CD4-positive, alpha-beta T cell treated with Interleukin-15 for 1 hour (primary cell): ENCODE results near the gene FAM170B.

Experiments used
- DNase-seq: peaks from one replicate; pipeline ENCODE4 v3.0.0-alpha.2; 2020

Gene FAM170B

DNA sequence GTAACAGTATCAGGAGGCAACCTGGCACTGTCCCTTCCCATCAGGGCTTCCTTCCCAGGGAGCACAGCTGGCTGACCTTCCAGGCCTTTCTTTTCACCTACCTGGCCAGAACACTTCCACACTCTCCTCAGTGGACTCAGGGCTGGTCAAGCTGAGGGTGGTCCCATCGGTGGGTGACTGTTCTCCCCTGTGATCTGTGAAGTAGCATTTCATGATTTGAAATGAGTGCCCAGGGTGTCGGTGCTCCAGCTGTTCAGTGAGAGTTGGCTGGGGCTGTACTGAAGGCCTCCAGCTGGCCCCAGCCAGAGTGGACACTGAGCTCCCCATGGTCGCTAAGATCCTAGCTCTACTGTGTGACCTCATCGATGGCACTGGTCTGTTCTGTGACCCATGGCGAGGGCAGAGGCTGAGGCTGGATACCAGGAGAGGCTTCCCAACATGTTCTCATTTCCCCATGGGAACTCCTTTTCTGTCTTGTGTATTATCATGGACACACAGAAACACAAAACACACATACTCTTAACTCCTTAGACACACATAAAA is at the start of gene FAM170B:
Gene FAM170B (minus strand): TSS at position 316 of the 543 bp plus-strand sequence. CDS start 103 bp downstream, at position 213.
- DNase-seq, result no peak

DNA sequence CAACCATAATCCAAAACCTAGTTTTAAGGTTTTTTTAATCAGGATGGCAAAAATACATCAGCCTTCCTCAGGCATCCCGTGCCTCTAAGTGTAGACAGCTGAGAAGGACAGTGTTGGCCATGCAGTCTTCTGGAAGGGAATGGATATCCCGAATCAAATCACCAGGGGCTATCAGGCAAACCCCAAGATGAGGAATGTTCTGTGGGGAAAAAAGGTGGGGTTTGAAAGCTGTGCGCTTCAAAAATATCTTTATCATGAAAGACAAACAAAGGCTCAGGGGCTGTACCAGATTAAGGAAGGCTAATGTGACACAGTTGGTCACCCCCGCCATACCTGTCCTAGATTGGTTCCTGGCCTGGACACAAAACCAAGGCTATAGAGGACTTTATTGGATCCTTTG is 49.0 kb upstream of the FAM170B start:
- DNase-seq, result no peak

DNA sequence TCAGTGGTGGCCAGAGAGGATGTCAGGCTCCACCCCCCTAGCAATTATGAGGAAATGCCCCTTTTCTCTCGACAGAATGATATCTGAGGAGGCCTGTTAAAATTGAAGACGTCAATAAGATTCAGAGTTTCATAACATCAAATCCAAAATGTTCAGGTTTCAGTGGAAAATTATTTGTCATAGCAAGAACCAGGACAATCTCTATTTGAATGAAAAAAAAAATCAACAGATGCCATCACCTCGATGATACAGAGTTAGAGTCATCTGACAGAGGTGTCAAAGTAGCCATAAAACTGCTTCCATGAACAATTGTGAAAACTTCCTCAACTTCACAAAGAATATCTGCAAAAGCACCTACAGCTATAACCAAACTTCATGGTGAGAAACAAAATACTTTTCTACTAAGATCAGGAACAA is 46.6 kb upstream of the FAM170B start:
- DNase-seq, result no peak

DNA sequence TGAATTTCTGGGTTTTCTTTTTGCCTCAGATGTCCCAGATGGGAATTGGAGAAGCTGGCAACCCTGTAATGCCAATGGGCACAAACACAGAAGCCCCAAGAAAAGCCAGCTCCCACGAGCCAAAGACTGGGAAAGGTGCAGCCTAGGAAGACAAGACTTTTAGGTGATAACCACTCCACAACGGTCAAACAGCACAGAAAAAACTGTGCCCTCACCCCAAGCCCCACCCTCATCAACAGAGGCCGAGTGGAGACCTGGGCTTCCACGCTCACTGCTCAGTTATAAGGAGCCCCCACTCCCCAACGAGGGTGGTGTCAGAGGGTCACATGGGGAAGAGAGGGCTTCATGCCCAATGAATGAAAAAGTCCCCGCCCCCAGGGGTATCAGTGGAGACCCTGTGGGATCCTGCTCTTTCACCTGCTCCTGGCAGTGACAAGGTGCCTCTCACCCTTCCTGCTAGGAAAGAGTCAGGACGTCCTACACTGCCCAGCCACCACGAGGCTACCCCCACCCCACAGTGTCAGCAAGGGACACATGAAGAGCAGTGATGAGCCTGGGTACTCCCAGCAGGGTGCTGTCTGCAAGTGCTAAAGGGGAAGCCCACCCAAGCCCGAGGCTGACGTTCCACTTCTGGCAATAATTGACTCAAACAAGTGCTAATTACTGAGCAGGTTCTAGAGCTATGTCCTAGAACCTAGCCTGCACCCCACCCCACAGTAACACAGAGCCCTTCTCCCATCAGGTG is 46.0 kb upstream of the FAM170B start:
- DNase-seq, result no peak

DNA sequence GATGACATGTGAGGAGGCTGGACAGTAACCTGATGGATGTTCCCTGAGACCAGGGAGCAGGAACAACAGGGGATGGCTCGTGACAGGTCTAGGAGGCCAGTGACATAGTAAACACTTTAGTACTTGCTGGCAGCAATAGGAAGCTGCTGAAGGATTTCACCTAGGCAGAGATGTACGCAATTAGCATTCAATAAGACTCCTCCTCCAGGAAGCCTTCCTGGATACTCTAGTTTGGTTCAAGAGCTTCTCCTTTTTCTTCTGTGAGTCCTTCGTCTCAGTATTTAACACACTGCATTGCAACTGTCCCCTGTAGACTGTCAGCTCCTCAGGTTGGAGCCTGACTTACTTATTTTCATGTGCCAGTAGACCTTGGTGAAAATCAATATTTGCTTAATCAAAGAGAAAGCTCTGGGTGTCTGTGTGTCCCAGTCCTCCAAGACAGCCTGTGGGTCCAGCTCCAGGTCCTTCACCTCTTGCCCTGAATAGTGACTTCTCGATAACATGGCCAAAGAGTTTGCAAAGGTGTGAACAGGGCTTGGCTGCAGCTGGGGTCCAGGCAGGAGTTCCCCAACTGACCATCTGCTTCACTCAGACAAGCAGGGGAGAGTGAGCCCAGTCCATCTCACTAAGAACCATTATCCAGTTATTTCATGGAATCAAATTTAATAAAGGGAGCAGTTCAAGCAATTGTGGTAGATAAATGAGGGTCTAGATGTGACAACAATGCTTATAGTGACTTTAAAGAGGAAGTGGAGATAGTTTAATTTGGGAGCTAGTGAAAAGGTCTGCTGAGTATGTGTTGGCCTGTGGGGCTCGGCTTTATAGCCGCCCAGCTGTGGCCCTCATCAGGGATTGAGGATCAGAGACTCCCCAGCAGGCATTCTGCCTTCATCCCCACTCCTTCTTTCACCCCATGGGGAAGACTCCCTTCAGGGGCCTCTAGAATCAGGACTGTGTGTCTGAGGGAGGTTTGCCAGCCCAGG is 45.0 kb upstream of the FAM170B start:
- DNase-seq, result no peak

DNA sequence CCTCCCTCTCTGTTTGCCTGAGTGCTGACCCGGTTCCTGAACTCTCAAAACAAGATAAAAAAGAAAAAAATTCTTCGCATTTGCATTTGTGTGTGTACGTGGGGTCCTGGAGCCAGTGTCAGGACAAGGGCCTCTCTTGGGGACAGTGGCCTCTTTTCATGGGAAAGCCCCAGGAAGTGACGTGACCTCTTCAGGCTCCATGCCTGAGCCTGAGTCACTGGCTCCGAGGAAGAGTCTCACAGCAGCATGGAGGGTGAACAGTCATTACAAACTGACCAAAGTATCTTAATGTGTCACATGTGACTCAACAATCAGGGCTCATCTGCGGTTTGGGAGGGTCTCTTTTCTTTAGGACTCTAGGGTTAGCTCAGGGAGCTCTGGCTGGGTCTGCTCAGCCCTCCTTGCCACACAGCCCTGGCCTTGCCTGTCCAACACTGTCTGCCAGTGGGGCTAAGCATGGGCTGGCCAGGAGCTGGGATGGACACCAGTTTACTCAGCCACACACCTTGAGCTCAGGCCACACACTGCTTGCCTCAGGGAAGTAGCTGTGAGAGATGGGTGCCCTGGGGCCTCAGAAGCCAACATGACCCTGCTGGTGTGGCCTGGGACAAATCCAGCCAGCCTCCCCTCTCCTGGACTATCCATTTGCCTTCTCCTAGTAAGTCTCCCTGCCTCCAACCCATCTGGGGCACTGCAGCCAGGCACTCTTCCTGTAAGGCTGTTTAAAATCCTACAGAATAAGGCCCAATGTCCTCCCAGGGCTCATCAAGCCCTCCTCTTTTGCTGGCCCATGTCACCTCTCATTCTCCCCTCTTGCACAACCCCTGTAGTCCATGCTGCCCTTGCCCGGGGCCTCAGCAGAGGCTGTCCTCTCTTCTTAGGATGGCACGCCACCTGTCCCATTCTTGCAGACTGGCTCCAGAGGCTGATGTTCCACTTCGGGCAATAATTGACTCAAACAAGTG is 43.9 kb upstream of the FAM170B start:
- peak; percentile 87 for DNase-seq

DNA sequence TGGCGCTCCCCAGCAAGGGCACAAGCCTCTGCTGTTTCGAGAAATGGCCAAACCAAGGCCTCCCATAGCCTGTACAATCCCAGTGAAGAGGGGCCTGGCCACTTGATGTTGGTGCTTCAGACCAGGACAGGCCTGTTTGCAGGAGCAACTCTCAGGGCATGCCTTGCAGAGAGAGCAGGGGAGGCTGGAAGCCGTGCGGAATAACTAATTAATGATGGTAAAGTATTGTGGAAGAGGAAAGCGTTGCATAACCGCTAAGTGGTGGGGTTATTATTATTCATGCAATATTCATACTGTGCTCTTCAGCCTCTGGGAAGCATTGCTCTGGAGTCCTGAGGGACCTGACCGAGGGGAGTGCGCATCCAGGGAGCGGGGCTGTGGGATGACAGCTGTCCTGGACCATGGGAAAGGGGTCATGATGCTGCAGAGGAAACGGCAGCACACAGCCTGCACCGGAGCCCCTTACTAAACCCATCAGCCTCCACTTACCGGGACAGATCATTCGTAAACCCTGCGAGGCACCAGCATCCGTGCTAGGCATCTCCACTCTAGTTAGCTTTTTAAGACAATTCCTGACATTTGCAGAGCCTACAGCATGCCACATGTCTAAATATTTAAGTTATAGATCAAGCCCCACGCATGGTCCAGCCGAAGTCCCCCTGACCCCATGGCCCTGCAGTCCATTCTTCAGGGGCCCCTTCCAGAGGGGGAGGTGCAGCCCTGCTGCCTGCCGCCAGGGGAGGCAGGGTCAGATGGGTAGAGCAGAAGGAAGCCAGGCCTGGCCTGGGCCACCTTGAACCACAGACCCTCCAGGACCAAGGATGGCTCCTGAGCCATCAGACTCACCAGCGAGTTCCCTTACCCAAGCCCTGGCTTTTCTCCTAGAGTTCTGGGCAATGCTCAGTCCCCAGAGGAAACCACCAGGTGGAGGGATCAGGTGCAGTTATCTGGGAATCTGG is 42.8 kb upstream of the FAM170B start:
- DNase-seq, result no peak

DNA sequence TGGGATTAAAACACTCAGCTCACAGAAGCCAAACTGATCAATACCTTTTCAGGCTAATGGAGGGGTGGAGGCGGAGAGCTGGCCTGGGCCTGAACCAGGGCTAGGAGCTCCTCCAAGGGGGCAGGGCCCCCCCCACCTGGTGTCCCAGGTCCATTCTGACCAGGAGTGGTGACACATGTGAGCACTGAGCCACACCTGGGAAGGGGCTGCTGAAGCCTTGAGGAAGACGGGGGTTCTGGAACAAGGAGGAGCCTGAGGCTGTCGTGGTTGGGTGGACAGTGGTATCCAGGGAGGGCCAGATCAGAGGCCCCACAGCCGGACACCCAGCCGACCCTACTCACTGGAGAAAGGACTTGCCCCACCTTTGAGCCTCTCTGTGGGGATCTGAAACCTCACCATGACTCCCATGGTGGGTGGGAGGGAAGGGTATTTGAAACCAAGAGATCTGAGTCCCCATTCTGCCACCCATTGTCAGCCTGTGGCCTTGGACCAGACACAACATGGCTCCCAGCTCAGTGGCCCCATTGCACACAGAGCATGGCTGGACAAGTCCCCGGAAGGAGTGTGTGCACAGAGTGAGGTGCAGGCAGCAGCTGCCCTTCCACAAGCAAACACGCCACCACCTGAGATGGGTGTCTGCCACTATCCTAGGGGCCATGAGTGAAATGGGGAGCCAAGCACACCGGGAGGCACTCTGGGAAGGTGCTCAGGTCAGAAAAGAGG is 41.9 kb upstream of the FAM170B start:
- no peak for DNase-seq

DNA sequence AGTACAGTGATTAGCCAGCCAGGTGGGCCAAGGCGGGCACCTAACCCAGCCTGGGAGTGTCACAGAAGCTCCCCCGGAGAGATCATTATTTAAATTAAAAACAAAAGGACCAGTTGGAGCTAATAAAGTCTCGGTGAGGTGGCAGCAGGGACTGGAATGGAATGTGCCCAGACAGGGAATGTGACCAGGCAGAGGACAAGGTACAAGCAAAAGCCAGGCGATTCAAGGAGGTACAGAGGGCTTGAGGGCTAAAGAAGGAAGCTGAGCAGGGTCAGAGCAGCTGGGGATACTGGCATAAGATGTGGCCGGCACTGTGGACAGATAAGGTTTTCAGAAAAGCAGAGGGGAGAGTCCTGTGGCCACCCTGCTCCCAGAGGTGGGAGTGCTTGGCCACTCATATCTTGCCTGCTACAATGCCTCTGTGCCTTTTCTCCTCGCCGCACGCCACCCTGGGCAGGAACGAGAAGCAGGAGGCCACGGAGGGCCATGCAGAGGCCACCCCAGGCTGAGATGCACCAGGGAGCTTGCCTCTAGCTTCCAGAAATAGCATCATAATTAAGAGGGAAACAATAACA is 41.2 kb upstream of the FAM170B start:
- DNase-seq, result no peak

DNA sequence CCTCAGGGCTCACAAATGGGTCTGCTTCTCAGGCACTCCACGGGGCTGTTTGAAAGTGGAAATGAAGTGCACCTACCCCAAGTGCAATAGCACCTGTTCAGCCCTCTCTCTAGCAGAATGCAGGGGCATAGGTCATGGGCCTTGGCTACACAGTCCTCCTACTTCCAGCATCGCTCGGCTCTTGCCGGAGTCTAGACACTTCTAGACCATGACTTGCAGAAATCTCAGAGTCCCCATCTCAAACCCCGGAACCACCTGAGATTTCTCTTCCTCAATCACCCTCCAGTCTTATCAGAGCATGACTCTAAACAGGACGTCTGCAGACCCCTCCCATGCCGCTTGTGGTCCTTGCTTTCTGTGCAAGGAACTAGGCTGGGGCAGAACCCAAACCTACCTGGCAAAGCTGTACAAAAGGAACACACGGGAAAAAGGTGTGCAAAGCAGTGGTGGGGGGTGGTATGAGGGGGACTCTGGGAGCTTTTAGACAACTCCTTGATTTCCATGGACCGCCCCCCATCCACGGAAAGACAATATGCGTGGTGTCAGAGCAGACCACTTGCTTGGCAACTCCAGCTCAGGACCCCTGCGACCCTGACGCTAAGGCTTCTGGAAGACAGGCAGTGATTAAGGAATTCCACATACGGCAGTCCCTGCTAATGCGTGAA is 40.6 kb upstream of the FAM170B start:
- no peak for DNase-seq

DNA sequence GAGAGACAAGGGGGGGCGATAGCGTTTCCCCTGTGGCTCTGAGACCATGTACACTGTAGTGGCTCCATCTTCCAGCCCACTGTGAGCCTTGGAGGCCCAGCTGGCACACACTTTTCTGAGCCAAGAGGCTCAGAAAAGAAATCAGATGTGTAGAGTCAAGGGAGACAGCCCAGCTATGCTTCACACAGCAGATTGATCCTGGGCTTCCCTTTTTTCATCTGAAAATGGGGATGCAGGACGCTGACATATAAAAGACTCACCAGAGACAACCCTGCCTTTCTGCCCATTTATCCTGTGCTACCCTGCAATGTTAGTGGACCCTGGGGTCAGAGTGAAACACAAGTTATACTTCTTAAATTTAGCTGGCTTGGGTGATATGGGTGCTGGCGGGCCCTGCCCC is 40.0 kb upstream of the FAM170B start:
- DNase-seq, result no peak

DNA sequence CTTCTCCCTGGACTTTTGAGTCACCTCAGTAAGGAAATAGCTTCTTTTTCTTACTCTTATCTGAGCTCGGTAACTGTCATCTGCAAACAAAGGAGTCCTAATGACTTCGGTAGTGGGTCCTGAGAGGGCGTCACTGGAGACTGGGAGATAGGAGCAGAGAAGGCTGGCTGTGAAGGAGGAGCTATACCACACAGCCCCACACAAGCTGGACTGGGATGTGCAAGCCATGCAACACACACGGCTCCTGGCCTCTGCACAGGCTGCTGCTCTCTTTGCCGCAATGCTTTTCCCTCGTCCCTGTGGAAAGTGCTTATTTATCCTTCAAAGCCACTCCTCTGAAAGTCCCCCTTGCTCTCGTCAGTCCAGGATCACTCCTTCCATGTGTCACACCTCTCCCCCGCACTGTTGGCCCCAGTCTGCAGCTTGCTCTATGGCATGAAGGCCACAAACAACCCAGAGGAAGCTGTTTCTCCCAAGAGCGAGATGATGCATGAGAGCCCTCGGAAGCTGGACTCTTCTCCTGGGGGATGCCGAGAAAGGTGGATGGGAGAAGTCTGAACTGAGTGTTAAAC is 39.5 kb upstream of the FAM170B start:
- no peak for DNase-seq

DNA sequence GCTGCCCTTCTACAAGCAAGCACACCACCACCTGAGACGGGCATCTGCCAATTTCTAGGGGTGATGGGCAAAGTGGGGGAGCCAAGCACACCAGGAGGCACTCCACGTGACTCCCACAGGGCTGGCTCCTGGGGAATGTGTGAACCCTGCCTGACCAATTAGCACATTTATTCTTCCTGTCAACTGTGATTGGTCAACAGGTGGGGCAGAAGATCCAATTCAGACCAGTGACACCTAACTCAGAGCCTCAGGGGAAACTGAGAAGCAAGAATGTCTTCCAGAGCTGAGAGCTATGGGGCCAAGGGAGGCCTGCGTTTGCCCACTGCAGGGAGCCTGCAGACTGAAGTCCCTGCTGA is 38.9 kb upstream of the FAM170B start:
- no peak for DNase-seq

DNA sequence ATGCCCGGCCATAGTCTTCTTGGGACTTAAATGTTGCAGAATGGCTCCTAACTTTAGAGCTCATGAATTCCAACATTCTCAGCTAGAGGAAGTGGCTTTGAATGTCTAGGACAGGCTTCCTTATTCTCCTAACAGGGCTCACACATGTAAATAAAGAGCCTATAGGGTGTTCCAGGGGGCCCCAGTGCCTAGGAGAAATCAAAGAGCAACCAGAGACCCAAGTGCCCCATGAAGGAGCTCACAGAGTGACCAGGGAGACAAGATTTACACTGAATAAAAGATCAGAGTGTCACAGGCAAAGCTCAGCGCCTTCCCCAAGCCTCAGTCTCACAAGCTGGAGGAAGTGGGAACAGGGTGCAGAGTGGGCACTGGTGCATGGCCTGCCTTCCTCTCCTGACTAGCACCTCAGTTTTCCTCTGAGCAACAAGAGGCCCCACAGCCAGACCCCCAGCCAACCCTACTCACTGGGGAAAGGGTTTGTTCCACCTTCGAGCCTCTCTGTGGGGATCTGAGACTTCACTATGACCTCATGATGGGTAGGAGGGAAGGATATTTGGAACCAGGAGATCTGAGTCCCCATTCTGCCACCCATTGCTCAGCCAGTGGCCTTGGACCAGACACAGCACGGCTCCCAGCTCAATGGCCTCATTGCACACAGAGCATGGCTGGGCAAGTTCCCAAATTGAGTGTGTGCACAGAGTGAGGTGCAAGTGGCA is 38.4 kb upstream of the FAM170B start:
- DNase-seq, result no peak

DNA sequence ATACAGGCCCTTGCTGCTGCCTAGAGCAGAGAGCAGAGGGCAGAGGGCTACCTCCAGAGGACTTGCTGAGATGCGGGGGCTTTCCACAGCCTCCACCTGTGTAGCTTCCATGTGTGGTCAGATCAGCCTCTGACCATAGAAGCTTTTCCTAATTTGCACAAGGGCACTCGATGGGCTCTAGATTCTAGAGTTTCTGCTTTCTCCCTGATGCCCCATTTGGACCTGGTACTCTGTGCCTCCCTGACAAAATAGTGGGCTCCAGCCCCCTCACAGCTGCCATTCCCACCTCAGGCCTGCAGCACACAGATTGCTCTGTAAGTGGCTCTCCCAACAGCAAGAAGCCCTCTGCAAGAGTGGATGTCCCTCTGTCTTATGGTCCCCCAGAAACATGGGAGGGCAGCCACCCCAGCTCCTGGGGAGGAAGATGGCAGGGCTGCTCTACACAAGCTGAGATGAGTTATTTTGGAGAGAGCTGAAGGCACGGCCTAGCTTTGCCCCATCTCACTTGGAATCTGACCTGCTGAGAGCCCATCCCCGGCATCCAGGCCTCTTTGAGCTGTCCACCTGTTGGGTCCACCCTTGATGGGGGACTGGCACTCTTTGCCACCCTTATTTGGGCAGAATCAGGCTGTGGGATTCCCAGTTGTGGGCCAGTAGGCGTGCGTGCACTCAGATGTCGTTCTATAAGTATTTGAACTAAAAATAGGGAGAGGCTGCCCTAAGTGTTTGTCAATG is 37.7 kb upstream of the FAM170B start:
- DNase-seq, result no peak

DNA sequence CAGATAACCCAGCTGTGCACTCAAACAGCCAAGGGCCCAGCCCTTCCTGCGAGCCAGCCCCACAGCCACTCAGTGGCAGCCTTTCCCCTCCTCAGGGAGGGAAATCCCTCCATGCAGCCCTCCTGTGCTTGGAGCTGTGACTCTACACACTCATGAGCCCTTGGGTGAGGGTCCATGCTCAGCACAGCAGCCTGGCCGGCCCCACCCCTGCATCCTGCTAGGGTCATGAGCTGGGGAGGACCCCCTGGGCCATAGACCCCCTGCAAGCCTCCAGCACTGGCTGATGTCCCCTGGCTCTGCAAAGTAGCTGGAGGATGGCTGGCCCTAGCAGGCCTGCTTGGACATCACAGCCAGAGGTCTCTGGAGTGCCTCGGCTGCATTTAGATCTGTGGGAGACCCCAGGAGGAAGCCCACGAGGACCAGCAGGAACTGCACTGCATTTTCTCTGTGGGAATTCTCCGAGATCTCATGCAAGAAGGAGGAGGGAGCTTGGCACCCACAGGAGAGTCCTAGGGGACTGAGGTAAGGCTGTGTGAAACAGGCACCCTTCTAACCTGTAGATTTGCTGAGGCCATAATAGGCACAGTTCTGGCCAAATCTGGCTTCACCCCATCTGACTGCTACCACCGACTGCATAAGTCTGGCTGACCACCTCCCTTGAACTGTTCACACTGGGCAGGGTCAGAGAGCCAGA is 37.0 kb upstream of the FAM170B start:
- DNase-seq, result no peak

DNA sequence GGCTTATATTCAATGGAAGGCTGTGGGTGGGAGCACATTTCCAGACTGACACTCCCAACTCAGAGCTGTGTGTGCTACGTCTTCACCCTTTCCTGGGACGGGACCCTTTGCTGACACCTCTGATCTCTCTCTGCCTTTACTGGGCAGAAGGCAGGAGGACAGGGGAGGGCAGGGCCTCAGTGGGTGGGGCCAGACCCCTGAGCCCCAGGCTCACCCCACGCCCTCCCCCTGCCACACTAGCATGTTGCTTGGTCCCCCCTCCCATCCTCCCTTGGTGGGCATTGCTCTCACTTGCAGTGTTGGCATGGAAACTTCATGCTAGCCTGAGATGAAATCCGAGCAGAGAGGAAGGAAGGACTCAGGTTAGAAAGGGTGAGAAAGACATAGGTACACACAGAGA is 36.0 kb upstream of the FAM170B start:
- DNase-seq, result no peak
